ENCODE data around the gene LRP1B.

The LRP1B gene

DNA sequence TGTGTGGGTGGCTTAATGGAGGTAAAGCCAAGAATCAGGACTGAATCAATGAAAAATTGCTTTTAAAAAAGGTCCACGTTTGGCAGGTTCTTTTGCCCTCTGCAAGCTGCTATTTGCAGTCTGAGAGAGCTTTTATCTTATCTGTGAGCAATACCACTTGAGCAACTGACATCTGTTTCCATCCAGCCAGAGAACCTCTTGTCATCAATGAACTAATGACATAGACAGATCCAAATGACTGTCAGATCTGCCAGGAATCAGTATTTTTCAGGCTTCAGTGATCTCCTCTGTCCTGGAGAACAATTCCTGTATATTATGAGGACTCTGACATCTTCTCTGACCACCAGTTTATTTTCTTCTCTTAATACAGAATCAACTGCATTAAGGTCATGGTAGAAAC, 608.1 kb downstream of the LRP1B start:
- H3K4me3 ChIP-seq (ENCODE audit: low read depth, low read length), result no peak overlapping the region
- TF ChIP-seq, protein P1, sequence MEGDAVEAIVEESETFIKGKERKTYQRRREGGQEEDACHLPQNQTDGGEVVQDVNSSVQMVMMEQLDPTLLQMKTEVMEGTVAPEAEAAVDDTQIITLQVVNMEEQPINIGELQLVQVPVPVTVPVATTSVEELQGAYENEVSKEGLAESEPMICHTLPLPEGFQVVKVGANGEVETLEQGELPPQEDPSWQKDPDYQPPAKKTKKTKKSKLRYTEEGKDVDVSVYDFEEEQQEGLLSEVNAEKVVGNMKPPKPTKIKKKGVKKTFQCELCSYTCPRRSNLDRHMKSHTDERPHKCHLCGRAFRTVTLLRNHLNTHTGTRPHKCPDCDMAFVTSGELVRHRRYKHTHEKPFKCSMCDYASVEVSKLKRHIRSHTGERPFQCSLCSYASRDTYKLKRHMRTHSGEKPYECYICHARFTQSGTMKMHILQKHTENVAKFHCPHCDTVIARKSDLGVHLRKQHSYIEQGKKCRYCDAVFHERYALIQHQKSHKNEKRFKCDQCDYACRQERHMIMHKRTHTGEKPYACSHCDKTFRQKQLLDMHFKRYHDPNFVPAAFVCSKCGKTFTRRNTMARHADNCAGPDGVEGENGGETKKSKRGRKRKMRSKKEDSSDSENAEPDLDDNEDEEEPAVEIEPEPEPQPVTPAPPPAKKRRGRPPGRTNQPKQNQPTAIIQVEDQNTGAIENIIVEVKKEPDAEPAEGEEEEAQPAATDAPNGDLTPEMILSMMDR (IDR thresholded peaks at IDR 0.05; ENCODE audit: low read depth, low read length, missing control alignments), result no peak
- DNase-seq (ENCODE audit: low read depth), result no peak

DNA sequence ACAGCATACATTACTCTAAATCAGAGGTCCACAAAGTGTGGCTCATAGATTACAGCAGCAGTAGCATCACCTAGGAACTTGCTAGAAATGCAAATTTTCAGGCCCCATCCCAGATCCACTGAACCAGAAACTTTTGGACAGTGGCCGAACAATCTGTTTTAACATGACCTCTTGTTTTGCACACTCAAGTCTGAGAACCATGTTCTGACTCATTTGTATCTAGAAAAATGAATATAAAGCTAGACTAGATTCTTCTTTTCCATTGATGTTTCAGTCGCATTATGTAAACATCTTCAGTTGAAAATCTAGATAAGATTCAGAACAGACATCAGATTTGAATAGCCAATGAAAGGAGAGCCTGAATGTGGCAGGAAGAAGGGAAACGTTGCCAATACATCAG, 608.8 kb downstream of the LRP1B start:
- no peak overlapping the region for H3K4me3 ChIP-seq (ENCODE audit: low read depth, low read length)
- TF ChIP-seq, protein P1 (IDR thresholded peaks at IDR 0.05; ENCODE audit: low read depth, low read length, missing control alignments), result no peak
- no peak for DNase-seq (ENCODE audit: low read depth)

DNA sequence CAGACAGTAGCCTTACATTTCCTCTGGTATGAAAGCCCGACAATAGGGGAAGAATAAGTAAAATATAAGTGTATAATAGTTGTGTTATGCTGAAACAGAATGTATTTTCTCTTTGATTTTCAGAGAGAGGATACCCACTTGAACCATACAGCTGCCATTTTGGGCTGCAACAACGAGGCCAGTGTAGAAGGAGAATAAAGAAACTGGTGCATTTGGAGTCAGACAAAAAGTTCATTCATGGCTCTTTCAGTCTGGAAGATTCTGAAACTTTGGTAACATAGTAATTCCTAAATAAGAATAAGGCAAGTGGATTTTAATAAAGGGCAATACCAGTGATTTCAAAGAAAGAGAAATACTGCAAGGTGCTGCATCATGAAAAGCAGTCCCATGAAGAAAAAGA, 610.9 kb downstream of the LRP1B start:
- DNase-seq (ENCODE audit: low read depth), result no peak
- TF ChIP-seq, protein P1 (IDR thresholded peaks at IDR 0.05; ENCODE audit: low read depth, low read length, missing control alignments), result no peak
- H3K4me3 ChIP-seq (ENCODE audit: low read depth, low read length), result no peak overlapping the region

DNA sequence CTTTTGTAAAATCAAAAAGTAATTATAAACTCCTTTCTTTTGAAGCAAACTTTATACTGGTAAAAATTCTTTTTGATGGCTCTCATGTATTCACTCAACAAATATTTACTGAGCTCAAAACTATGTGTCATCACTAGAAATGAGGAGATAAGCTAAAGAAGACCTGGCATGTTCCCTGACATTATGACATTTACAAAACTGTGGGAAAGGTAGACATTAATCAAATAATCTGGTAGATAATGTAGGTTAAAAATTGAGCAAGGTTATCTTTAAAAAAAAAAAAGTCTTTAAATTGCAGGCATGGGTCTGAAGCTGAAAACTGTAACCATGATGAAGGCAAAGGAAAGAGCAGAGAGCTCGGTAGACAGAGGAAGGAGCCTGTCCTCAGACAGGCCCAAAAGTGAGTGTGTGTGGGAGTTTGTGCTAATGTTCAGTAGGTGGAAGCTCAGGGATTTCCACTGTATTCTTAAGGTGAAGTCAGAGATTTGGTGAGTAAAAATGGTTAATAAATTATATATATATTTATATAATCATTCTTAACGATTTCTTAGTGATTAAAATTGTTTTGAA, 612.9 kb downstream of the LRP1B start:
- DNase-seq (ENCODE audit: low read depth), result no peak
- TF ChIP-seq, protein P1 (IDR thresholded peaks at IDR 0.05; ENCODE audit: low read depth, low read length, missing control alignments), result no peak

DNA sequence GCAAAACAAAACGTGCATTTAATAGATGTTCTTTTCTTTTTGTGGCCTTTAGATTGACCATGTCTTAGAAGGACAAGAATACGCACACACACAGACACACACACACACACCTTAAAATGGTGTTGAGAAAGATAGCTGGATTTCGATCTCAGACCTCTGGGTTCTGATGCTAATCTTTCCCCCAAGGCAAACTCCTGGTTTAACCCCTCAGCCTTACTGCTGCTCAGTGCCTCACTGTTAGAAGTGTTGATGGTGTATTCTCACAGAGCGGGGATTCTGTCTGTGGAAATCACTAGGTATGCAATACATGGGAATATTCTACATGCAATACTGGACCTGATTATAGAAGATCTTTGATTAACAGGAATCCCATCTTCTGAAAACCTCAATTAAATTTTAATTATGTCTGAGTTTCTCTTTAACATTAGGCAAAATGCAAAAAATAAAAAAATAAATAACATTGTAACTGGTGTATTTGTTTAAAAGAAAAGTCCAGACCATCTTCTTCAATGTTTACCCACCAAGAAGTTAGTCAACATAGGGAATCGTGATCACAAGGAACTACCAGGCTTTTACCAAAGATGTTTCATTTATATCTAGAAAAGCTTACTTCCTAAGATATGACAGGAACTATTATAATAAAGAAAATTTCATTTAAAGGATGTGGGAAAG, 613.5 kb downstream of the LRP1B start:
- no peak for DNase-seq (ENCODE audit: low read depth)
- TF ChIP-seq, protein P1 (IDR thresholded peaks at IDR 0.05; ENCODE audit: low read depth, low read length, missing control alignments), result no peak
- no peak overlapping the region for H3K4me3 ChIP-seq (ENCODE audit: low read depth, low read length)

More for the DNA sequence above, 612.9 kb downstream of the LRP1B start:
- H3K4me3 ChIP-seq (ENCODE audit: low read depth, low read length), result no peak overlapping the region

DNA sequence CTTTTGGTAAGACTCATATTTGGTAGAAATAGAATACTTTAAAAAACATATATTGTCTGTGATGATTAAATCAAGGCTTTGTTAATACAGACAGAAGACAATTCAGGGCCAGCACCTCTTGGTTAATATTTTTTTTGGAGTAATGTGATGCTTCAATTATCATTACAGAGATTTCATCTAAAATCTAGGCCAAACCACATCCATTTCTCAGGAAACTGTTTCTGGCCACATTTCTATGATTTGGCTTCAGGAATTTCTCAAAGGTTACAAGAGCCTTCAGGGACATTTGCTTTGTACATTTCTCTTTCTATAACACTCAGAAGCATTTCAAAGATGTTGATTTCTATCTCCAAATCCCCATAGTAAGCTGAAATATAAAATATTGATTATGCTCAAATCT, 614.9 kb downstream of the LRP1B start:
- DNase-seq (ENCODE audit: low read depth), result no peak
- no peak overlapping the region for H3K4me3 ChIP-seq (ENCODE audit: low read depth, low read length)
- TF ChIP-seq, protein P1 (IDR thresholded peaks at IDR 0.05; ENCODE audit: low read depth, low read length, missing control alignments), result no peak

DNA sequence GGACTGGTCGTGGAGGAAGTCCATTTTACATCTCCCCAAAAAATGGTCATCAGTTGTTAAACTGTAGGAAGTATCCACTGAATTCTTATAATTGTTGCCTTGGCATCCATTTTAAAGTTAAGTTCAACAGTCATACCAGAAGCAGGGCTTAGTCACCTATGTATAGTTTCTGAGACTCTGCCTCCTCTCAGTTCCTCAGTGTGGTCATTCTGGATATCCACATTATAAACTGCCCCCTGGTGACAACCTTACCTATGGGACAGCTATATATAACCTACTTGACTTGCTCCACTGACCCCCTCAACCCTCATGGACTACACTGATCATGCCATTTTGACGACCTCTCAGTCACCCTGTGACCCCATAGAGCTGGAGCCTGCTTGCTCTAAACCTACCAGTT, 617.0 kb downstream of the LRP1B start:
- DNase-seq (ENCODE audit: low read depth), result peak; percentile 29
- no peak overlapping the region for H3K4me3 ChIP-seq (ENCODE audit: low read depth, low read length)
- TF ChIP-seq, protein P1 (IDR thresholded peaks at IDR 0.05; ENCODE audit: low read depth, low read length, missing control alignments), result no peak

All from GM12864 (cell line).